ENCODE results near the gene HHATL.

Gene HHATL

DNA sequence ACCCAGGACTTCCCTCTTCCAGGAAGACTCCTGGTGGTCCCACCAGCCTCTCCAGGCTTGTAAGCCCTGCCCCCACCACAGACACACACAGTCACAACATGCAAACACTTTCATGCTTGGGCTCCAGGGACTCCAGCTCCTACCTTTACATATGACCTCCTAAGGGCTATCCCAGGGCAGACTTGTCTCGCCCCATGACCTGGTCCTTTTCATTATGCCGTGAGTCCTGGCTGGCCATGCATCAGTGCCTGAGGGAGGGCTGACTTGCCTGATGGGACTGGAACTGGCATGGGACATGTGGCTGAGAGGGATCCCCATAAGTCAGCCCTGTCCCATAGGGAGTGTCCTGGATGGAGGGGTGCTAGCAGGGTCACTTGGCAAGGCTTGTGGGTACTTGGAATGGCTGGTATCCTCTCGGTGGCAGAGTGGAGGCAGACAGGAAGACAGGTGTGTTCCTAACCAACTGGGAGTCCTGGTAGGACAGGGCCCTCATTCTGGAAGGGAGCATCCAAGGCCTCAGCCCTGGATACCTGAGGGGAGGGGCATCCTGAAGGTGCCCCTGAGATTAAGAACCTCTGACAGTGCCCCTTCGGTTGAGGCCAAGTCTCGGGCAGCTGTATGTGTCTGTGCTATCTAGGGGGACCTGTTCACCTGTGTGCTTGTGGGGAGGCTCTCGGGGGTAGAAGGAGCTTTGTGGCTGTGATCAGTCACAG lies 540 bp upstream of the HHATL start:
- TF ChIP-seq GATA3 (IDR thresholded peaks at IDR 0.05; ENCODE audit: low read depth, low read length) (no peak), GATA2 (IDR thresholded peaks at IDR 0.05; ENCODE audit: low read depth, low read length) (no peak)

DNA sequence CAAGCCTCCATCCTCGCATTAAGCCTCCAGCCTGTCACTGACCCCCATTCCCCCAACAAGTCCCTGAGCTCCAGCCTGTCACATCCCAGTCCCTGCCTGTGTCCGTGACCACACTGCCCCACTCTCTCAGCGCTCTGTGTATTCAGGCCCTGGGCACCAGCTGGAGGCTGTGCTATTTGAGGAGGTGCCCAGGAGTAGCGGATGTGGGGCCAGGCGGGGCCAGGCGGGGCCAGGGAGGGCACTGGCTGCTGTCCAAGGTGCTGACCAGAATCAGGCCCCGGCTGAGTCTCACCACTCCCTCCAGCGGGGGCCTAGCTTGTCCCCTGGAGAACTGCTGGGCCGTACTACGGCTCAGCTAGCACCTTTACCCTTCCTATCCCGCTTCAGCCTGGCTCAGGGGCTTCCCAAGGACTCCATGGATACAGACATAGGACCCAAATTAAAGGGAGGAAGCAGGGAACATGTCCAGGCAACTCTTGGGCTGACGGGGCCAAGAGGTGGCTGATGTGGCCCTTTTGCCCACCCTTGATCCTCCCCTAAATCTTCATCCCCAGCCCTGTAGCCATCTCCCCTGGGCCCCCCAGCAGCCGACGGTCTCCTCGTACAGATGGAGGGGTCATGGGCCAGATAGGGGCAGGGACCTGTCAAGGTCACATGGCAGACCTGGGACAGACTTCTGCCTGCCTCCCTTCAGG lies 1.1 kb downstream of the HHATL start:
- TF ChIP-seq GATA3 (IDR thresholded peaks at IDR 0.05; ENCODE audit: low read depth, low read length) (no peak), GATA2 (IDR thresholded peaks at IDR 0.05; ENCODE audit: low read depth, low read length) (no peak)

GRCh38 chr3:42700366-42701288 lies 2.0 kb downstream of the HHATL start:
- TF ChIP-seq GATA2 (IDR thresholded peaks at IDR 0.05; ENCODE audit: low read depth, low read length), result no peak
- no peak for TF ChIP-seq GATA3 (IDR thresholded peaks at IDR 0.05; ENCODE audit: low read depth, low read length)

DNA sequence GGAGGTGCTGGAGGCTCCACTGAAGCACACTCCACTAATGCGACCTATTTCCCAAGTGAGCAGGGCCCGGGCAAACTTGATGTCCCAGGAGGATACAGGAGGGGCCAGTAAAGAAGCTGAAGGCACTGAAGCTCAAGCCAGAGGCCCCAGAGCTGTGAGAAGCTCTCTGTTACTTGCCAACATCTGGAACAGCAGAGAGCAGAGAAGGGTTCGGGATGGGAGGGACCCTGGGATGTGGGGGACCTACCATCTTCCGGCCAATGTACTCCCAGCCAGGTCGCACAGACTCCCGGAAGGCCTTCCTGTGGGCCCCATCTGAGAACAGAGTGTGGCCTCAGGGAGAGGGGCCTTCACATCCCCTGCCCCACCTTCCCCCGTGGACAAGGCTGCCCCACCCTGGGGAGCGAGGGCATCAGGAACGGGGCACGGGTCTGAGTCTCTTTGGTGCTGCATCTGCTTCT lies 3.1 kb downstream of the HHATL start:
- TF ChIP-seq GATA2 (IDR thresholded peaks at IDR 0.05; ENCODE audit: low read depth, low read length) (no peak), GATA3 (IDR thresholded peaks at IDR 0.05; ENCODE audit: low read depth, low read length) (no peak)

DNA sequence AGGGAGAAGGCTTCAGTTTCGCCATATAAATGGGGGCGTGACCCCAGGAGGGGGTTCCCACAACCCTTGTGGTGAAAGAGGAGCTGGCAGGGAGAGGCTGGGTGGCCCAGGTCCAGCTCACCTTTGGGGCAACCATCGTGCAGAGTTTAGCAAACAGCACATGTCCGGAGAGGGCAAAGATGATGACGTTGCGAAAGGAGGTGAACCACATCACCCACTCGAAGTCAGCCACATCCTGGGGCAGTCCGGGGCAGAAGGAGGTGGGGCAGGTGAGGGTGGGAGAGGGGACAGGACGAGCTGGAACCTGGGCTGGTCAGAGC lies 3.7 kb downstream of the HHATL start:
- TF ChIP-seq GATA2 (IDR thresholded peaks at IDR 0.05; ENCODE audit: low read depth, low read length) (no peak), GATA3 (IDR thresholded peaks at IDR 0.05; ENCODE audit: low read depth, low read length) (no peak)

DNA sequence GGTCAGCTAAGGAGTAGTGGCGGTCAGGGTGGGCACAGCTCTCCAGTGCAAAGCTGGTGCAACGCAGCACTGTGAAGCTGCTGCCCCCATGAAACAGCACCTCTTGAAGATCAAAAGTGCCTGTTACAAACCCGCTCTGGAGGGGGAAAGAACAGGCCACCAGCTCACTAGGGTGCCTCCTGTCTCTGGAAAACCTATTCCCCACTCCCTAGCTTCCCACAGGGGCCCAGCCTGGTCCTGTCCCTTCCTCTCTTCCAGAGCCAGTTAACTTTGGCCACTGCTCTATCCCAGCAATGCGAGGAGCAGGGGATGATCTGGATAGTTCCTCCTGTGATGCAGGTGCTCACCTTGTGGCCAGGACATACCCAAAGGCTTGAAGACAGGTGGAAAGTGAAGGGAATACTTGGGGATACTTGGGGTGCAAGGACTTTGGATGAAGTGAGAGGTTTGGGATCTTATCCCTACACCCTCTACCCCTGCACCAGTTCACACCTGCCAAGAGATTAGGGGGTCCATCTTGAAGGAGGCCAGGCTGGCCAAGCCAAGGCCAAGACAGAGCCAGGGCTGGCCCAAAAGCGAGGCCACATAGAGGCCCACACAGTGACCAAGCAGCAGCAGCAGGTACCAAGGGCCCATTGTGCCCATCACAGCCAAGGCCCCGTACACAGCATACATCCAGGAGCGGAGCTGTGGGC lies 4.2 kb downstream of the HHATL start:
- TF ChIP-seq GATA3 (IDR thresholded peaks at IDR 0.05; ENCODE audit: low read depth, low read length), result no peak
- TF ChIP-seq GATA2 (IDR thresholded peaks at IDR 0.05; ENCODE audit: low read depth, low read length), result no peak

- TF ChIP-seq GATA2 (IDR thresholded peaks at IDR 0.05; ENCODE audit: low read depth, low read length), result no peak
- TF ChIP-seq GATA3 (IDR thresholded peaks at IDR 0.05; ENCODE audit: low read depth, low read length), result no peak
These were observed 5.1 kb downstream of the HHATL start for GRCh38 chr3:42697289-42698051.

DNA sequence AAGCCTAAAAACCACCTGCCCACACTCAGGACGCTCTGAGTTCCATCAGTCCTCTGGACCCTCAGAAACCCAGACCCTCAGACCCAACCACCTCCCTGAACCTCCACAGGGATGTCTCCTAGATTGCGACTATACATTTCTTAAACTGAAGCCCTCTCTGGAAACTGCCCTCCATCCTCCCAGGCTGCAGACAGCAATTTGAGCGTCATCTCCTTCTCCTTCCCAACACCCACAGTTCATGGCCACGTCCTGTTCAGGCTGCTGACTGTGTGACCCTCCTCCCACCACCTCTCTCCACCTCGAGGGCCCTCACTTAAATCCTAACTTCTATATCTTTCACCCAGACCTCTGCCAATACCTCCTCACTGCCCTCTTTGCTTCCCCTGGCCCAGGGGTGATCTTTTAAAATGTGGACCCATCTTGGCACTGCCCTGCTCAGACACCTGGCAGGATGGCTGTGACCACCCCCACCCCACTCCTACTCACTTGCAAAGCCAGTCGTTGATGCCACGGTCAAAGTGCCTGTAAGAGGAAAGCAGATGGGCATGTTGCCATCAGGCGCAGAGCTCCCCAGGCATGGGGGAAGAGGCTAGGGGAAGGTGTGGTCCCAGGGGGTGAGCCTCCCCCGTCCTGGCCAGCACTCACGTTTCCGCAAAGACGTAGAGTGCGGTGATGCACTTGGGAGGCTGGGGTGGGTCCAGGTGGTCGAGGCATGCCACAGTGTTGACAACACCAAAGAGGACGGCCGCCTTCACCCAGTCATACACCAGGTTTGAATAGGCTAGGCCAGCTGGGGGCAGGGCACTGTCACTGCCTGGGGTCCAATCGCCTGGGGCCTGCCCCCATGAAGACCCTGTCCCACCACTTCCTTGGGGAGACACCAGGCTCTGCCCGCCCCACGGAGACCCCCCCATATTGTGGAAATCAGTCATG lies 6.0 kb downstream of the HHATL start:
- TF ChIP-seq GATA3 (IDR thresholded peaks at IDR 0.05; ENCODE audit: low read depth, low read length), result no peak
- TF ChIP-seq GATA2 (IDR thresholded peaks at IDR 0.05; ENCODE audit: low read depth, low read length), result no peak

DNA sequence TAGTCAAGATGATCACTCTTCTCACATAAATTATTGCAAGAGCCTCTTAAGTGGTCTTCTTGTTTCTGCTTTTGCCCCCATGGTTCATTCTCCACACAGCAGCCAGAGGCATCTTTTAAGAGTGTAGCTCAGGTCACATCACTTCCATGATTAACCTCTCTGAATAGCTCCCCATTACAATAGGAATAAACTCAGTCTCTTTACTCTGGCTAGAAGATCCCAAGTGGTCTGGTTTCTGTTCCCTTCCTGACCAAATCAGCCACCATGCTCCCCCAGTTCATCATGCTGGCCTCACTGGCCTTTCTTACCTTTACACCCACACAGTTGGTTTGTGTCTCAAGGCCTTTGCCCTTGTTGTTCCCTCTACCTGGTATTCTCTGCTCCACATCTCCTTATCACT lies 8.2 kb downstream of the HHATL start:
- no peak for TF ChIP-seq GATA3 (IDR thresholded peaks at IDR 0.05; ENCODE audit: low read depth, low read length)
- no peak for TF ChIP-seq GATA2 (IDR thresholded peaks at IDR 0.05; ENCODE audit: low read depth, low read length)

DNA sequence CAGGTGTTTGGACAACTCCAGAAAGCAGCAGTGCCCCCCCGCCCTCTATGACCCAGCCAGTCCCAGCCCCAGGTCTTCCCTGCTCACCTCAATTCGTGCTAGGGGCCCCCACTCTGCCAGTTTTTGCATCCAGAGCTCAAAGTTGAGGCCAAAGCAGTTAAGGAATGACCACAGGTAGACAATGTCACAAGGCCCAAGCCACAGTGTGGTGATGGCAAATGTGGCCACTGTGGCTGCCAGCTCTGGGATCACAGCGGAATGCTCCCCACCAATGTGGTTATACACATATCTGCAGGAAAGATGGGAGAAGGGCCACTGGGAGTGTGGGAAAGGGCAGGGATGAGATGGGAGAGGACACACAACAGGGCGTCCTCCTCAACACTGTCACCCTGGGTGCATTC lies 9.1 kb downstream of the HHATL start:
- TF ChIP-seq GATA3 (IDR thresholded peaks at IDR 0.05; ENCODE audit: low read depth, low read length) (no peak), GATA2 (IDR thresholded peaks at IDR 0.05; ENCODE audit: low read depth, low read length) (no peak)

- no peak for TF ChIP-seq GATA3 (IDR thresholded peaks at IDR 0.05; ENCODE audit: low read depth, low read length)
- no peak for TF ChIP-seq GATA2 (IDR thresholded peaks at IDR 0.05; ENCODE audit: low read depth, low read length)
These were observed 9.7 kb downstream of the HHATL start for GRCh38 chr3:42692667-42693529.

All from SH-SY5Y (cell line).